Fibroblast of lung (primary cell): ENCODE data around the gene P2RX1.

Source experiments
- EZH2 ChIP-seq: IDR thresholded peaks from 2 replicates; pipeline ENCODE4 v1.5.1; 2012; ENCODE audit warnings: low read length, control low read depth, mild to moderate bottlenecking; ENCODE audit errors: missing control alignments
- TF ChIP-seq, protein P1 (sequence below), 2 donors: IDR thresholded peaks in 1 of 2; conservative IDR thresholded peaks in 1 of 2; 1 replicate in 1 of 2; 2 replicates in 1 of 2; pipeline ENCODE4 v1.5.1; 2011 to 2012; ENCODE audit warnings: low read length in 2 of 2, control low read depth in 1 of 2, inconsistent platforms in 1 of 2, low read depth in 1 of 2, mild to moderate bottlenecking in 1 of 2

DNA sequence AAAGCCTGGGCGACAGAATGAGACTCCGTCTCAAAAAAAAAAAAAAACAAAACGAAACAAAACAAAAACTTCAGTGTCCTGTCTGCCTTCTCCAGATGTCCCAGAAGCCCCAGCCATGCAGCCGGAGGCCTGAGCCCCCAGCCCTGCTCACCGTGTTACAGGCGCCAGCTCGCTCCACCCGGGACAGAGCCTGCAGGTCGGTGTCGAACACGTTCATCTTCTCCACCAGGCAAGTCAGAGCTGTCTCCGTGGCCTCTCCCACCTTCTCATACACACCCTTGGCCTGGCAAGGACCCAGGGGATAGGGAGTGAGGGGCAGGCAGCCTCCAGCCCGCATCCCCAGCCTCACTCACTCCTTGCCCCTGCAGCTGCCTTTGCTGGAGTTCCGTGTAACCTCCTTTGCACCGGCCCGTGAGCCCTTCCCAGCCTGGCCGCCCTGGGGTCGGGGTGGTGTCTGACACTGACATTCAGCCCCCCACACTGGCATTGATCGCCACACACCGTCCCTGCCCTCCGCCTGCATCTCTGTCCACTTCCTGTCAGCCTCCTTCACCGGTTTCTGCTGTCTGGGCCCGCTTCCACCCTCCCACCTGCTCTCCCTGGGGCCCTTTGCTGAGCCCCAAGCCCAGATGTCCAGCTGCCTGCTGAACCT lies 27.1 kb upstream of the P2RX1 start:
- TF ChIP-seq, protein P1, sequence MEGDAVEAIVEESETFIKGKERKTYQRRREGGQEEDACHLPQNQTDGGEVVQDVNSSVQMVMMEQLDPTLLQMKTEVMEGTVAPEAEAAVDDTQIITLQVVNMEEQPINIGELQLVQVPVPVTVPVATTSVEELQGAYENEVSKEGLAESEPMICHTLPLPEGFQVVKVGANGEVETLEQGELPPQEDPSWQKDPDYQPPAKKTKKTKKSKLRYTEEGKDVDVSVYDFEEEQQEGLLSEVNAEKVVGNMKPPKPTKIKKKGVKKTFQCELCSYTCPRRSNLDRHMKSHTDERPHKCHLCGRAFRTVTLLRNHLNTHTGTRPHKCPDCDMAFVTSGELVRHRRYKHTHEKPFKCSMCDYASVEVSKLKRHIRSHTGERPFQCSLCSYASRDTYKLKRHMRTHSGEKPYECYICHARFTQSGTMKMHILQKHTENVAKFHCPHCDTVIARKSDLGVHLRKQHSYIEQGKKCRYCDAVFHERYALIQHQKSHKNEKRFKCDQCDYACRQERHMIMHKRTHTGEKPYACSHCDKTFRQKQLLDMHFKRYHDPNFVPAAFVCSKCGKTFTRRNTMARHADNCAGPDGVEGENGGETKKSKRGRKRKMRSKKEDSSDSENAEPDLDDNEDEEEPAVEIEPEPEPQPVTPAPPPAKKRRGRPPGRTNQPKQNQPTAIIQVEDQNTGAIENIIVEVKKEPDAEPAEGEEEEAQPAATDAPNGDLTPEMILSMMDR (conservative IDR thresholded peaks at IDR 0.05 in 1 of 2, IDR thresholded peaks at IDR 0.05 in 1 of 2; ENCODE audit: low read depth in 1 of 2, low read length in 2 of 2), result no peak
- TF ChIP-seq EZH2, result no peak
